ENCODE measurements around the gene GLRX3.
"Not testable (repeated sequence)": the region's sequence is repeated elsewhere in the genome, so short reads cannot be mapped to it uniquely, and the experiment has no call there.

Gene GLRX3

DNA sequence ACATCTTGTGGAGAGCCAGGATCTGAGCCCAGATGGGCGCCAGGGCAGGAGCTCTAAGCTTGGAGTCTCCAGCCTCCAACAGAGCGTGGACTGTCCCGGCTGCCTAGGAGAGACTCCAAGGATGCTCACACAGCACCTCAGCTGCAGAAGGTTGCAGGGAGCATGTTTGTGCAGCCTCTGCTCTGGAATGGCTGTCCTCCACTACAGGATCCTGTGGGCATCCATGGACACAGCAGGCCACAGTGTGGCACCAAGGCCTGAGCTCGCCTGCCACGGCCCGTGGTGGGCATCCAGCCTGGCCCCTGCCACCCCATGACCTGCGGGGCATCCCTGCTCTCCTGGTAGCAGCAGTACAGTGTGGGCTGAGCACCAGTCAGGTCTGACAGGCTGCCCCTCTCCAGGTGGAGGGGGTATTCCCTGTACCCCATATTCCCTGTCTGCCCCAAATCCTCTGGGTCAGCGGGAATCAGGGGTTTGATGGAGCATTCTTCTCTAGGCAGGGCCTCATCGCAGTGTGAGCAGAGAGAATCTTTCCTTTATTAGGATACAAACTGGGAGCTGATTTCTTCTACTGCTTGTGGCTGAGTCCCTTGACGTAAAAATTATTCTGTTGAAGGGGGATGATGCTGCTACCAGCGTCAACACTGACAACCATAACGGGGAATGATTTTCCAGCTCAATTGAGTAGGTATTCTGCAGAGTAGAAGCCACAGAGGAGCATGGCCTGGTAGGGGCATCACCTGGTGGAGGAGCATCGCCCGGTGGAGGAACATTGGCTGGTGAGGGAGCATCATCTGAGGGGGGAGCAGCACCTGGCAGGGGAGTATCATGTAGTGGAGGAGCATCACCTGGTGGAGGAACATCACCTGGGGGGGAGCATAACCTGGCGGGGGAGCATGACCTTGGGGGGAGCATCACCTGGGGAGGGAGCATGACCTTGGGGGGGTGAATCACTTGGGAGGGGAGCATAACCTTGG, 60.6 kb downstream of the GLRX3 start:
- Histone ChIP-seq H2AFZ (ENCODE audit: low read length, unreplicated experiment) (no peak overlapping the region), H3K36me3 (ENCODE audit: insufficient read depth, low read length) (no peaks in the 10 kb centered on the region), H3K27ac (ENCODE audit: low read depth, low read length) (no peak overlapping the region), H3K4me1 (ENCODE audit: control insufficient read depth, insufficient read depth, low read length, unreplicated experiment) (no peaks in the 10 kb centered on the region), H3K4me3 (ENCODE audit: low read depth, low read length) (no peak overlapping the region), H3K27me3 (ENCODE audit: insufficient read depth, low read length) (no peaks in the 10 kb centered on the region), H3K79me2 (ENCODE audit: control insufficient read depth, insufficient read depth, low read length, unreplicated experiment) (no peaks in the 10 kb centered on the region)

DNA sequence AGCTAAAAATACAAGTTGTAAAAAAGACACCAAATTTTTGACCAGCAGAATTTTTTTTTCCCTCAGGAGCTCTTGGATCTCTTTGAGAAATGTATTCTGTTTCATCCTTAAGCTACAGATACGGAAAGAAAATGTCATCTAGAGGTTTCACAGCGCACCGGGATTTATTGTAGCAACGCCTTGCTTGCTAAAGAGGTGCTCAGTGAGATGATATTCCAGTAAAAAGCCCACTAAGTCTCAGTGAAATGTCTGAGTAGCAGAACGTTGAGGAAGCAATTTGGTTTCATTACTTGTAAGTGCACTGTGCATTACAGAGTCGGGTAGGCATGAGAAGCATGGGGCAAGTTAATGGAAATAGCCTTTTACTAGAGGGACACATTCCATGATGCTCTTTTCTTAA, 62.5 kb downstream of the GLRX3 start:
- no peaks in the 10 kb centered on the region for H3K27me3 ChIP-seq (ENCODE audit: insufficient read depth, low read length)
- H3K79me2 ChIP-seq (ENCODE audit: control insufficient read depth, insufficient read depth, low read length, unreplicated experiment) = no peaks in the 10 kb centered on the region
- H3K4me1 ChIP-seq (ENCODE audit: control insufficient read depth, insufficient read depth, low read length, unreplicated experiment) = no peaks in the 10 kb centered on the region
- H3K27ac ChIP-seq (ENCODE audit: low read depth, low read length) = no peak overlapping the region
- no peak overlapping the region for H3K4me3 ChIP-seq (ENCODE audit: low read depth, low read length)
- no peaks in the 10 kb centered on the region for H3K36me3 ChIP-seq (ENCODE audit: insufficient read depth, low read length)
- H2AFZ ChIP-seq (ENCODE audit: low read length, unreplicated experiment) = no peak overlapping the region

DNA sequence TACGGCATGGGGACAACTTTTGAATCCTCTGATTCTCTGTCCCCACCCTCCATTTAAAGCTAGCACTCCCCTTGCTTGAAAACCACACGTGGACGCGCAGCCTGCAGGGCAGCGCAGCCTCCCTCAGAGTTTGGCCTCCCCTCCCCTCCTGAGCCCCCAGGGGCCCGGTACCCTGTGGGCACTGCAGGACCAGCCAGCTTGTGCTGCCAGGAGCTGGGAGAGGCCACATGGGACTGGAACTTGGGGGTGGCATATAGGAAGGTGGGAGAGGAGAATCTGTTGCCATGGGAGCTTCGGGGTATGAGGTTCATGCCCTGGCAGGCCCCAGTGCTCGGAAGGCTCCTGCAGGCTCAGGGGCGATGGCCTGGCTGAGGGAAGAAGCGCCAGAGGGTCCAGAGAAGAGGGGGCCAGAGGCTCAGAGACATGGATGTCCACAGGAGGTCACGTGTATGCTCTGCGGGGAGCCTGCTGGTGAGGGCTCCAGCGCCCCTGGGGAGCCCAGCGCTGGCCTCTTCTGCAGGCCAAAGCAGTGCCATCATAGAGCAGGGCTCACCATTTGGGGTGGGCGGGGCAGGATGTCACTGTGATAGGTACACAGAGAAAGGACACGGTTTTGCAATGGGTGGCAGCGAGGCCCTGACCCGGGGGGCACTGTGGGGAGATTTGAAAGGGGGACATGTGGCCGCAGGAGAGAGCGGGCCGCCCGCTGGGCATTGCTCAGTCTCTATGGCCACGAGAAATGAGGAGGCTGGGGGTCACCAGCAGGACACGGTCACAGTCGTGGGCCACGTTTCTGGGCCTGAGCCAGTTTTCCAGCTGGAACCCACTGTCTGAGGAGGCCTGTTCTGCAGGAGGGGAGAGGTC, 64.2 kb downstream of the GLRX3 start:
- H3K4me1 ChIP-seq (ENCODE audit: control insufficient read depth, insufficient read depth, low read length, unreplicated experiment) = no peaks in the 10 kb centered on the region
- H3K27me3 ChIP-seq (ENCODE audit: insufficient read depth, low read length) = no peaks in the 10 kb centered on the region
- H2AFZ ChIP-seq (ENCODE audit: low read length, unreplicated experiment) = no peak overlapping the region
- H3K4me3 ChIP-seq (ENCODE audit: low read depth, low read length) = no peak overlapping the region
- no peaks in the 10 kb centered on the region for H3K79me2 ChIP-seq (ENCODE audit: control insufficient read depth, insufficient read depth, low read length, unreplicated experiment)
- no peak overlapping the region for H3K27ac ChIP-seq (ENCODE audit: low read depth, low read length)
- H3K36me3 ChIP-seq (ENCODE audit: insufficient read depth, low read length) = no peaks in the 10 kb centered on the region

GRCh38 chr10:130201043-130201380, 64.8 kb downstream of the GLRX3 start:
- Histone ChIP-seq H2AFZ (ENCODE audit: low read length, unreplicated experiment) (no peak overlapping the region), H3K79me2 (ENCODE audit: control insufficient read depth, insufficient read depth, low read length, unreplicated experiment) (no peaks in the 10 kb centered on the region), H3K27ac (ENCODE audit: low read depth, low read length) (no peak overlapping the region), H3K27me3 (ENCODE audit: insufficient read depth, low read length) (no peaks in the 10 kb centered on the region), H3K36me3 (ENCODE audit: insufficient read depth, low read length) (no peaks in the 10 kb centered on the region), H3K4me1 (ENCODE audit: control insufficient read depth, insufficient read depth, low read length, unreplicated experiment) (no peaks in the 10 kb centered on the region), H3K4me3 (ENCODE audit: low read depth, low read length) (no peak overlapping the region)

GRCh38 chr10:130202150-130202549, 66.0 kb downstream of the GLRX3 start:
- H3K4me1 ChIP-seq (ENCODE audit: control insufficient read depth, insufficient read depth, low read length, unreplicated experiment); H3K27me3 ChIP-seq (ENCODE audit: insufficient read depth, low read length); H3K36me3 ChIP-seq (ENCODE audit: insufficient read depth, low read length); H3K79me2 ChIP-seq (ENCODE audit: control insufficient read depth, insufficient read depth, low read length, unreplicated experiment); H3K4me3 ChIP-seq (ENCODE audit: low read depth, low read length); H3K27ac ChIP-seq (ENCODE audit: low read depth, low read length); H2AFZ ChIP-seq (ENCODE audit: low read length, unreplicated experiment): not testable (repeated sequence)

- no peaks in the 10 kb centered on the region for H3K27me3 ChIP-seq (ENCODE audit: insufficient read depth, low read length)
- no peak overlapping the region for H2AFZ ChIP-seq (ENCODE audit: low read length, unreplicated experiment)
- no peaks in the 10 kb centered on the region for H3K4me1 ChIP-seq (ENCODE audit: control insufficient read depth, insufficient read depth, low read length, unreplicated experiment)
- H3K36me3 ChIP-seq (ENCODE audit: insufficient read depth, low read length) = no peaks in the 10 kb centered on the region
- H3K4me3 ChIP-seq (ENCODE audit: low read depth, low read length) = no peak overlapping the region
- no peak overlapping the region for H3K27ac ChIP-seq (ENCODE audit: low read depth, low read length)
- H3K79me2 ChIP-seq (ENCODE audit: control insufficient read depth, insufficient read depth, low read length, unreplicated experiment) = no peaks in the 10 kb centered on the region
Observed at GRCh38 chr10:130202984-130203621, 66.9 kb downstream of the GLRX3 start.

DNA sequence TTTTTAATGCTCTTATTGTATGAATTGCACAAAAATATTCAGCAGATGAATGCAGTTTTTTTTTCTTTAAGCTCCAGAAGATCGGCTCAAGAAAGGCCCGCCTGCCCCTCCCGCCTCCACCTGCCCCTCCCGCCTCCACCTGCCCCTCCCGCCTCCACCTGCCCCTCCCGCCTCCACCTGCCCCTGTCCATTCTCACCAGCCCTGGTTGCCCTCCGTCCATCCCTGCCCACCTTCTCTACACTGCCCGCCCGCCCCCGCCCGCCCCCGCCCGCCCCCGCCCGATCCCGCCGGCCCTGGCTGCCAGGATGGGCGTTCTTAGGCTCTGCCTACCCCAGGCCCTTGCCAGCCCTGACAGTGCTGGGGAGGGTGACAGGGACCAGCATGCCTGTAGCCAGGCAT, 67.4 kb downstream of the GLRX3 start:
- H3K27me3 ChIP-seq (ENCODE audit: insufficient read depth, low read length) = no peaks in the 10 kb centered on the region
- no peak overlapping the region for H3K27ac ChIP-seq (ENCODE audit: low read depth, low read length)
- no peak overlapping the region for H2AFZ ChIP-seq (ENCODE audit: low read length, unreplicated experiment)
- no peaks in the 10 kb centered on the region for H3K79me2 ChIP-seq (ENCODE audit: control insufficient read depth, insufficient read depth, low read length, unreplicated experiment)
- H3K4me3 ChIP-seq (ENCODE audit: low read depth, low read length) = no peak overlapping the region
- no peaks in the 10 kb centered on the region for H3K4me1 ChIP-seq (ENCODE audit: control insufficient read depth, insufficient read depth, low read length, unreplicated experiment)
- no peaks in the 10 kb centered on the region for H3K36me3 ChIP-seq (ENCODE audit: insufficient read depth, low read length)

DNA sequence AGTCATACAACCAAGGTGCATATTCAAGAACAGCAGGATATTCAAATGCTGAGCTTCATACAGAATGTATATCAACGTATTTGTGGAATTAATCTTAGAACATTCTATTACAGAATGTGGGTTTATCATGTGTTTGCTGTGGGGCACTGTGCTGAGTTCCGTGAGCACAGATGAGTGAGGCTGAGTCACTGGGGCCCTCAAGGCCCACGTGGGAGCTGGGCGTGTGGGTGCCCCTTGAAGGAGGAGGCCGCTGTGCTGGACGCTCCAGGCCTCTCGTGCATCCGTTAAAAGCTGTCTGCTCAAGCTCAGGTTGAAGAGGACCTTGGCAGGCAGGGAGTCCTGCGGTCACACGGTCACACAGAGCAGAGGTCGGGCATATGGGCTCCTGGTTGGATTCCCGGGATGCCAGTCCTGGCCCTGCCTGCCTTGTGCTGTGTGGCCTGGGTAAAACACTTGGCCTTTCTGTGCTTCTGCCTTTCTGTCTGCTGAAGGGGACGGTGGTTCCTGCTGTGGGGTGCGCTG, 70.1 kb downstream of the GLRX3 start:
- H3K4me1 ChIP-seq (ENCODE audit: control insufficient read depth, insufficient read depth, low read length, unreplicated experiment) = no peaks in the 10 kb centered on the region
- H3K27me3 ChIP-seq (ENCODE audit: insufficient read depth, low read length) = no peaks in the 10 kb centered on the region
- no peak overlapping the region for H3K27ac ChIP-seq (ENCODE audit: low read depth, low read length)
- no peak overlapping the region for H2AFZ ChIP-seq (ENCODE audit: low read length, unreplicated experiment)
- no peaks in the 10 kb centered on the region for H3K79me2 ChIP-seq (ENCODE audit: control insufficient read depth, insufficient read depth, low read length, unreplicated experiment)
- H3K4me3 ChIP-seq (ENCODE audit: low read depth, low read length) = no peak overlapping the region
- H3K36me3 ChIP-seq (ENCODE audit: insufficient read depth, low read length) = no peaks in the 10 kb centered on the region

- no peaks in the 10 kb centered on the region for H3K79me2 ChIP-seq (ENCODE audit: control insufficient read depth, insufficient read depth, low read length, unreplicated experiment)
- H3K27ac ChIP-seq (ENCODE audit: low read depth, low read length) = no peak overlapping the region
- H3K27me3 ChIP-seq (ENCODE audit: insufficient read depth, low read length) = no peaks in the 10 kb centered on the region
- H3K4me3 ChIP-seq (ENCODE audit: low read depth, low read length) = no peak overlapping the region
- no peak overlapping the region for H2AFZ ChIP-seq (ENCODE audit: low read length, unreplicated experiment)
- no peaks in the 10 kb centered on the region for H3K4me1 ChIP-seq (ENCODE audit: control insufficient read depth, insufficient read depth, low read length, unreplicated experiment)
- H3K36me3 ChIP-seq (ENCODE audit: insufficient read depth, low read length) = no peaks in the 10 kb centered on the region
Observed at GRCh38 chr10:130207205-130207604, 71.0 kb downstream of the GLRX3 start.

GRCh38 chr10:130208807-130209206, 72.6 kb downstream of the GLRX3 start:
- no peak overlapping the region for H3K27ac ChIP-seq (ENCODE audit: low read depth, low read length)
- H3K4me1 ChIP-seq (ENCODE audit: control insufficient read depth, insufficient read depth, low read length, unreplicated experiment) = no peaks in the 10 kb centered on the region
- no peaks in the 10 kb centered on the region for H3K27me3 ChIP-seq (ENCODE audit: insufficient read depth, low read length)
- no peaks in the 10 kb centered on the region for H3K36me3 ChIP-seq (ENCODE audit: insufficient read depth, low read length)
- H3K4me3 ChIP-seq (ENCODE audit: low read depth, low read length) = no peak overlapping the region
- no peaks in the 10 kb centered on the region for H3K79me2 ChIP-seq (ENCODE audit: control insufficient read depth, insufficient read depth, low read length, unreplicated experiment)
- H2AFZ ChIP-seq (ENCODE audit: low read length, unreplicated experiment) = no peak overlapping the region
